GM21367 (cell line): Measurements from ENCODE around the gene MAGI2.

Source experiments
- ATAC-seq: cut with Tn5 transposase; IDR thresholded peaks from one replicate; pipeline ENCODE4 v1.9.1; 2021; ENCODE audit not compliant: unreplicated experiment

The MAGI2 gene

GRCh38 chr7:78172267-78172757 lies 1281.2 kb downstream of the MAGI2 start:
- ATAC-seq, result no peak

- no peak for ATAC-seq
Measured at GRCh38 chr7:78171398-78171797, 1282.1 kb downstream of the MAGI2 start.

- ATAC-seq, result no peak
Measured at GRCh38 chr7:78170815-78171214, 1282.7 kb downstream of the MAGI2 start.

- ATAC-seq, result no peak
Measured at GRCh38 chr7:78169992-78170391, 1283.5 kb downstream of the MAGI2 start.

- no peak for ATAC-seq
Measured at GRCh38 chr7:78168865-78169264, 1284.6 kb downstream of the MAGI2 start.

GRCh38 chr7:78167860-78168259 lies 1285.6 kb downstream of the MAGI2 start:
- ATAC-seq, result no peak

- no peak for ATAC-seq
Measured at GRCh38 chr7:78165854-78166253, 1287.6 kb downstream of the MAGI2 start.

GRCh38 chr7:78165454-78165853 lies 1288.0 kb downstream of the MAGI2 start:
- no peak for ATAC-seq

- ATAC-seq, result no peak
Measured at GRCh38 chr7:78164459-78164858, 1289.0 kb downstream of the MAGI2 start.

- ATAC-seq, result no peak
Measured at GRCh38 chr7:78161781-78162180, 1291.7 kb downstream of the MAGI2 start.

- no peak for ATAC-seq
Measured at GRCh38 chr7:78159545-78159944, 1293.9 kb downstream of the MAGI2 start.

GRCh38 chr7:78153285-78153684 lies 1300.2 kb downstream of the MAGI2 start:
- ATAC-seq, result no peak

- no peak for ATAC-seq
Measured at GRCh38 chr7:78151229-78151628, 1302.2 kb downstream of the MAGI2 start.

GRCh38 chr7:78149787-78150186 lies 1303.7 kb downstream of the MAGI2 start:
- no peak for ATAC-seq

GRCh38 chr7:78148166-78148894 lies 1305.1 kb downstream of the MAGI2 start:
- no peak for ATAC-seq

GRCh38 chr7:78146546-78146945 lies 1306.9 kb downstream of the MAGI2 start:
- ATAC-seq, result no peak

GRCh38 chr7:78143661-78144060 lies 1309.8 kb downstream of the MAGI2 start:
- ATAC-seq, result no peak

GRCh38 chr7:78141522-78142281 lies 1311.8 kb downstream of the MAGI2 start:
- ATAC-seq, result no peak

GRCh38 chr7:78140109-78140508 lies 1313.4 kb downstream of the MAGI2 start:
- no peak for ATAC-seq

- ATAC-seq, result no peak
Measured at GRCh38 chr7:78139335-78139734, 1314.1 kb downstream of the MAGI2 start.

- ATAC-seq, result no peak
Measured at GRCh38 chr7:78134774-78135173, 1318.7 kb downstream of the MAGI2 start.

- ATAC-seq, result no peak
Measured at GRCh38 chr7:78134256-78134655, 1319.2 kb downstream of the MAGI2 start.
